Calu3 (cell line): ENCODE data around the gene C3orf18. TPM values are rescaled to one million over a fixed set of nuclear protein-coding genes. Genes with fewer than 3 reads are reported as not detected.
A peak's percentile ranks its signal among the peaks of the same experiment; 100 is the strongest.

Source experiments
- BruUV-seq: library from RNA; stranded (reverse); fragments of 400-500 nt; replicated peaks from 2 replicates; lab custom pipeline; 2021; lab: Mats Ljungman, UMichigan
- CTCF ChIA-PET: fragments of 300-600 bp; sonication (Branson Sonifier 250); formaldehyde crosslinking; loops from one replicate; lab custom pipeline; 2022; ENCODE audit warnings: antibody characterized with exemption; lab: Charles Lee
- DNase-seq: peaks from one replicate; pipeline ENCODE4 v3.0.0; 2022
- H3K27ac Mint-ChIP-seq: one replicate; pipeline ENCODE4 v1.8.0; 2022; ENCODE audit warnings: mixed read lengths; ENCODE audit not compliant: unreplicated experiment
- H3K27me3 Mint-ChIP-seq: one replicate; pipeline ENCODE4 v1.8.0; 2022; ENCODE audit warnings: mixed read lengths; ENCODE audit not compliant: unreplicated experiment
- H3K36me3 Mint-ChIP-seq: one replicate; pipeline ENCODE4 v1.8.0; 2022; ENCODE audit warnings: mild to moderate bottlenecking, moderate library complexity, mixed read lengths; ENCODE audit not compliant: insufficient read depth, unreplicated experiment
- H3K4me1 Mint-ChIP-seq: one replicate; pipeline ENCODE4 v1.8.0; 2022; ENCODE audit warnings: mild to moderate bottlenecking, low read depth, mixed read lengths; ENCODE audit not compliant: unreplicated experiment
- H3K4me3 Mint-ChIP-seq: one replicate; pipeline ENCODE4 v1.8.0; 2022; ENCODE audit warnings: mild to moderate bottlenecking, low read depth, moderate library complexity, mixed read lengths; ENCODE audit not compliant: unreplicated experiment
- H3K9me3 Mint-ChIP-seq: one replicate; pipeline ENCODE4 v1.8.0; 2022; ENCODE audit warnings: low read depth, mixed read lengths; ENCODE audit not compliant: unreplicated experiment
- CTCF ChIP-seq: fragments of 200-600 bp; IDR thresholded peaks from one replicate; pipeline ENCODE4 v1.8.0; 2022; ENCODE audit warnings: antibody characterized with exemption; ENCODE audit not compliant: unreplicated experiment
- intact Hi-C: fragments of 100-400 bp; cut with micrococcal nuclease; formaldehyde crosslinking; loops from one replicate; pipeline ENCODE4 v1.10.0; 2022; ENCODE audit not compliant: unreplicated experiment
- total RNA-seq: library from RNA; stranded (reverse); gene quantifications from 2 replicates; pipeline ENCODE4 v1.2.3, GENCODE V29; 2022

C3orf18 gene
- total RNA-seq, 1 experiment from 2014 or later: 2.7 TPM

- Mint-ChIP-seq H3K4me3 (no peak overlapping the region), H3K36me3 (peaks cover 34% of the 10 kb centered on the region), H3K27me3 (peaks cover 13% of the 10 kb centered on the region), H3K27ac (no peak overlapping the region), H3K9me3 (no peaks in the 10 kb centered on the region), H3K4me1 (peaks cover 18% of the 10 kb centered on the region)
- CTCF ChIA-PET: no interaction called here
- intact Hi-C loops: loop anchor here (1.0 kb wide), 1 partner anchor 30 kb away; no protein-coding TSS in a partner anchor
- no peak for DNase-seq
- TF ChIP-seq CTCF: no peak
- BruUV-seq: no TSS peak
These were observed 3.9 kb upstream of the C3orf18 start for GRCh38 chr3:50571486-50571885.

GRCh38 chr3:50570508-50571279 lies 3.1 kb upstream of the C3orf18 start:
- CTCF ChIA-PET: interaction anchor here (2.2 to 2.4 kb wide), 2 partner anchors 41 to 46 kb away, joined by 9 to 14 read pairs; partner anchors contain the start of genes CISH and MAPKAPK3
- intact Hi-C loops: loop anchor here (1.0 kb wide), 1 partner anchor 31 kb away; no protein-coding TSS in a partner anchor
- H3K27ac Mint-ChIP-seq: no peak overlapping the region
- TF ChIP-seq CTCF: no peak
- DNase-seq: no peak
- peak overlapping the region; percentile 86 for H3K4me3 Mint-ChIP-seq
- no peaks in the 10 kb centered on the region for H3K9me3 Mint-ChIP-seq
- peaks cover 21% of the 10 kb centered on the region for H3K27me3 Mint-ChIP-seq
- no TSS peak for BruUV-seq
- H3K4me1 Mint-ChIP-seq: peaks cover 18% of the 10 kb centered on the region
- peaks cover 34% of the 10 kb centered on the region for H3K36me3 Mint-ChIP-seq

- intact Hi-C loops: no loop called here
- CTCF ChIA-PET: interaction anchor here (0.6 to 2.4 kb wide), 4 partner anchors 27 to 931 kb away, joined by 7 to 14 read pairs (median 8); partner anchors contain the start of genes CISH and MAPKAPK3
- BruUV-seq: no TSS peak
- Mint-ChIP-seq H3K4me3 (peak within 1 kb of the TSS; percentile 86), H3K36me3 (peaks cover 34% of the 10 kb centered on the region), H3K4me1 (peaks cover 18% of the 10 kb centered on the region), H3K27me3 (peaks cover 37% of the 10 kb centered on the region), H3K27ac (peak within 1 kb of the TSS; percentile 58), H3K9me3 (no peaks in the 10 kb centered on the region)
- DNase-seq: peak; percentile 98
- TF ChIP-seq CTCF: no peak
These were observed 1.6 kb upstream of the C3orf18 start, which contains the start of gene HEMK1 for GRCh38 chr3:50568947-50569749. TSS of gene HEMK1 (plus strand) at chr3:50569522. CDS start at chr3:50571105, 1,583 bp downstream.

GRCh38 chr3:50567011-50567385 lies 549 bp downstream of the C3orf18 start:
- no TSS peak for BruUV-seq
- peaks cover 34% of the 10 kb centered on the region for H3K36me3 Mint-ChIP-seq
- H3K4me3 Mint-ChIP-seq: peak overlapping the region; percentile 74
- TF ChIP-seq CTCF: no peak
- H3K9me3 Mint-ChIP-seq: no peaks in the 10 kb centered on the region
- CTCF ChIA-PET: interaction anchor here (0.6 kb wide), 1 partner anchor 186 kb away, joined by 4 read pairs; no protein-coding TSS in a partner anchor
- no peak for DNase-seq
- H3K27me3 Mint-ChIP-seq: peaks cover 40% of the 10 kb centered on the region
- H3K27ac Mint-ChIP-seq: no peak overlapping the region
- intact Hi-C loops: no loop called here
- H3K4me1 Mint-ChIP-seq: peaks cover 18% of the 10 kb centered on the region
